Fibroblast of skin of scalp (primary cell): ENCODE results near the gene SLC15A3.

ENCODE experiments used
- DNase-seq: peaks from one replicate; pipeline ENCODE4 v3.0.0-alpha.2; 2013

SLC15A3 gene

GRCh38 chr11:60927600-60927999, 24.4 kb downstream of the SLC15A3 start:
- DNase-seq, result no peak

- DNase-seq, result no peak
Measured at GRCh38 chr11:60927061-60927592, 24.8 kb downstream of the SLC15A3 start.

DNA sequence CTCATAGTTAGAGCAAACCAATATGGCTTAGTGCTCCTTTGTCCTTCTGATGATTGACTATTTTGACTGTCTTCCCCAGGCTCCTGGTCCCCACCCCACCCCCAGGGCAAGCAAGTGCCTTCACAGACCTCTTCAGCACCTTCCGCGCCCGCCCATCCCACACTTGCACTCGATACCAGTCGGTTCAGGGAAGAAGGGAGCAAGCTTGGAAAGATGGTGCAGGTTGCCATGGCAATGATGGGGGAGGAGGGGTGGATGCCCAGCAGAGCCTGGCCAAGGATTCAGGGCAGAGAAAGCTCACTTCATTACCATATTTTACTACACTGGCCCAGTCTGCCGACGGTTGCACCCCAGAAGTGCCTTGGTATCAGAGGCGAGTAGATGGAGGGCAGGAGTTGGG, 25.5 kb downstream of the SLC15A3 start:
- DNase-seq, result no peak

- peak; percentile 34 for DNase-seq
Measured at GRCh38 chr11:60925868-60926267, 26.1 kb downstream of the SLC15A3 start.

DNA sequence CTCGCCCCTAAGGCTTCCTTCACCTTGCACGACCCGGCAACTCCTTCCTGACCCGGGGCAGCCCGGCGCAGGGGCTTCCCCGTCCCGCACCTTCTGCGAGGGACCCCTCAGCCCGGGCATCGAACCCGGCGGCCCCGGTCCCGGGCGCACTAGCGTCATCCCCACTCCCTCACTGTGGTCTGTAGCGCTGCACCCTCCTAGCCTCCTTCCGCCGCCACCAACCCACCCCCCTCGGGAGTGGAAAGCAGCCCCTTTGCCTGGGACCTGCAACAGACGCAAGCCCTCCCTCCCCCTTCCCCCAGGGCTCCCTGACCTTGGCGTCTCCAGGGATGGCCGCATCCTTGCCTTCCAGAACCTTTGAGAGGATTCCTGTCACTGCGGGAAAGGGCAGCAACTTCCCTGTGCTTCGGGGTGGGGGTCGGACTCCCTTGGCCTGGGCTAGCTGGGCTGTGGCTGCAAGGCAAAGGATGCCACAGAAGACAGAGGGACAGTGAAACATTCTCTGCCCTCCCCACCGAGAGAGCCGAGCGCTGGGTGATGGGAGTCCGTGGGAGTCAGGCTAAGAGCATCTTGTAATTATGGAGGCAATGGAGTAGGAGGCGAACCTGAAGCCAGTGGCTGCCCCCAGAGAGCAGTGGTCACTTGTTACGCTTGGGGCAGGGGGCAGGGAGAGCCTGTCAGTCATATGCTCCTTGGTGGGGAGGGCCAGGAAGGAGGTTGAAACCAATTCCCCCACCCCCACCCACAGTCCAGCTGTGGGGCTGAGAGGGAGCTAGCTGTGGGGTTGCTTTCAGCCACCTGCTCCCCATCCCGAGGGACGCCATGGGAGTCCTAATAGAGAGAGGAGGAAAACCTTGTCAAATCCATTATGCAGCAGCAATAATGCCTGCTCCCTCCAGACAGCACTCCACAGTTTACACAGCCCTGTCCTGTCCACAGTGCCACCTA, 26.8 kb downstream of the SLC15A3 start:
- DNase-seq, result no peak

DNA sequence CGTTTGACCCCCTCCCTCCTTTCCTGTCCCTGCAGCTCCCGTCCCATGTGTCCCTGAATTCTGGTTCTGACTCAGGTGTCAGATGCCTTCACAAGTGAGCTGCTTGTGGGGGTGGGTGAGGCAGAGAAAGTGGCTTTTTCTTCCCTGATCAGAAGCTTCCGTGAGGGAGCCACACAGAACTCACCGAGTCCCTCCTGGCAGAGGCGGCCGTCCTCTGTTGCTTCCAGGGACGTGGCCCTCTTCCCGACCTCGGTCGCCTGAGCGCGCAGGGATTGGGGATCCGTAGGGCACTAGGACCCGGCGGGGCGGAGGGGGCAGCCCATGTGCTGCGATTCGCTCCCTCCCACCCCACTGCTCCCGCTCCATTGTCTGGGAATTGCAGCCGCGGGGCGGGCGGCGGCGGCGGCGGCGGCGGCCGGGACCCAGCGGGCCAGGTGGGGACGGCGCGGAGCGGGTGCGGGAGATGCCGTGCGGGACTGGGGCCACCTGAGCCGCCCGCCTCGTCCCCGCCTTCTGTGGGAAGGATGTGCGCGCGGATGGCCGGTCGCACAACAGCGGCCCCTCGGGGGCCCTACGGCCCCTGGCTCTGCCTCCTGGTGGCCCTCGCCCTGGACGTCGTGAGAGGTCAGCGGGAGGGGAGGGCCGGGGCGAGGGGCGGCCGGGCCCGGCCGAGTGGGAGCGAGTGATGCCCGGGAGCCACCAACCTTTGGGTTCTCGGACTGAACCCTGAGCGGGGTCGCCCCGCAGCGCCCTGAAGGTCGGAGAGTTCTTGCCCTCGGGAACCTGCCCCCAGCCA, 27.7 kb downstream of the SLC15A3 start, which contains the start of gene TMEM132A:
TSS of gene TMEM132A (plus strand) at position 351 of the 796 bp plus-strand sequence. CDS start at position 525, 174 bp downstream.
- DNase-seq, result peak; percentile 73

DNA sequence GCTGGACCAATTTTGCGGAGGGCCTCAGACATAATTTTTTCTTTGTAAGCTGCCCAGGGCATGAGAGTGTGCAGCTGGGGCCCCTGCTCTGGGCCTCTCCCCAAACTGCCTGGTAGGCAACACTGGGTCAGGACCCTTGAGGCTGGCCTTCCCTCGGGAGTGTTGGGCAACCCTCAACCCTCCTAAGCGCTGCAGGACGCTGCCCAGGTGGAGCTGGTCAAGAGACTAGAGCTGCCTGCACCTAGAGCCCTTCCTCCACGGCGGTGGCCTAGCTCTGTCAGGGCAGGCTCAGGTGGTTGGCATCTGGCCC, 28.2 kb downstream of the SLC15A3 start:
- DNase-seq, result no peak

- DNase-seq, result no peak
Measured at GRCh38 chr11:60923326-60923725, 28.6 kb downstream of the SLC15A3 start.

DNA sequence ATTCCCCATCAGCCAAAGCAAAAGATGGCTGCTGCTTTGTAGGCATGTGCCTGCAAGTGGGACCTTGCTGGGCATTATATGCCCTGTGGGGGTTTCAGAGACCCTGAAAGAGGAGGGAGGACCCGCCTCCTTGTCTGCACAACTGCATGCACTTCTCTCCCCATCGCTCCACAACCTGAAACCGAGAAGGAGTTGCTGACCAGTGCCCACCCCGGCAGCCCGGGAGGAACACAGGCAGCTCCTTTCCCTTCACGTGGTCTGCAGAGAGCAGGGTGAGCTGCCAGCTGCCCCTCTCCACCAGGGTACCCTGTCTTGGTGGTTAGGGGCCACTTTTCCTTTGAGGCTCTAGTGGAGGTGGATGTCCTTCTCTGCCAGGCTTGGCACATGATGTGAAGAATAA, 29.1 kb downstream of the SLC15A3 start:
- DNase-seq, result no peak

DNA sequence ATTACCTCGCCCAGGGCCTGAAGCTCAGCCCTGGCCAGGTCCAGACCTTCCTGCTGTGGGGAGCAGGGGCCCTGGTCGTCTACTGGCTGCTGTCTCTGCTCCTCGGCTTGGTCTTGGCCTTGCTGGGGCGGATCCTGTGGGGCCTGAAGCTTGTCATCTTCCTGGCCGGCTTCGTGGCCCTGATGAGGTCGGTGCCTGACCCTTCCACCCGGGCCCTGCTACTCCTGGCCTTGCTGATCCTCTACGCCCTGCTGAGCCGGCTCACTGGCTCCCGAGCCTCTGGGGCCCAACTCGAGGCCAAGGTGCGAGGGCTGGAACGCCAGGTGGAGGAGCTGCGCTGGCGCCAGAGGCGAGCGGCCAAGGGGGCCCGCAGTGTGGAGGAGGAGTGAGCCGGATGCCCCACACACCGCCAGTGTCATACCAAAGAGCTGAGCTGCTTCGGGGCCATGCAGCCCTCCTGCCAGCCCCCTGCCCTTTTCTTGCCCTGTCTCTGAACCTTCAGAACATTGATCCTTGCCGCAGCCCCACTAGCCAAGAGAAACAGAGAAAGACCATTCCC, 30.1 kb downstream of the SLC15A3 start:
- no peak for DNase-seq

GRCh38 chr11:60921259-60921658, 30.7 kb downstream of the SLC15A3 start:
- no peak for DNase-seq

- no peak for DNase-seq
Measured at GRCh38 chr11:60919956-60920355, 32.0 kb downstream of the SLC15A3 start.

DNA sequence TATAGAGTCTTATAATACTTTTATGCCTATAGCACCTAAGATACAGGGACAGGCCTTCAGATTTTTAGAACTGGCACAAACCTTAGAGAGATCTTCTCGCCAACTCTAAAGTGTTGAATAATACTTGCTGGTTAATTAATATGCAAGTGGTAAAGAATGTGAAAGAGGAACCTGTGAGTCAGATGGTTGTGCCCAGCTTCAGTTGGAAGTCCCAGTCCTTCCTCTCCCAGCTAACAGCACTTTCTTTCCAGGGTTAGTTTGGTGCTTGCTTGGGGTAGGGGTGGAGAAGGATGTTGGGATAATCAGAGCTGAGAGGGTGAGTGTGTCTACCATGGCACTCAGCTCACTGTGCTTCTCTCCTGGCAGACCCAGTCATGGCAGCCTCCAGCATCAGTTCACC, 32.7 kb downstream of the SLC15A3 start:
- DNase-seq, result no peak

- DNase-seq, result peak; percentile 49
Measured at GRCh38 chr11:60918939-60919265, 33.1 kb downstream of the SLC15A3 start.

- DNase-seq, result no peak
Measured at GRCh38 chr11:60918251-60918938, 33.6 kb downstream of the SLC15A3 start.

GRCh38 chr11:60917267-60917666, 34.7 kb downstream of the SLC15A3 start:
- no peak for DNase-seq

DNA sequence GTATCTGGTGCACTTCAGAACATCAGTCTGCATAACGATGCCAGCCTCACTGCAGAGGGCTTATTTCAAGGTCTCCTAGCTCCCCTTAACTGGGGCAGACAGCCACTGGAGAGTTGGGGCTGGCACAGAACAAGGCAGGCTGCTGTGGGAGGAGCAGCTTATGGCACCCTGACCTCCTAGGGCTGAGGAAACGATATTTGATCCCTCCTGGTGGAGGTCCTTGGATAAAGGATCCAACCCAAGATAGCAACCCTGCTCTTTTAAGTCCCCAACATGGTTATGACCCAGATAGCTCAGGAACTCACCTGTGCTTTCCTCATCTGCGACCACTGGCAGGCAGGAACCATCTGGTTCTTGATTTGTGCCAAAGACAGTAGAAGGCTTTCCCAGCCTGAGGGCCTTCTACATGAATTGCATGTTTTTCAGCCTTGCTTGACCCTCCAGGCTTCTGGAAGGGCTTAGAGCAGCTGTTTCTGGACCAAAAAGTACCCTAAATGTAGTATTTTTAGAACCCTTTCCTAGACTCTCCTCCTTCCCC, 35.2 kb downstream of the SLC15A3 start:
- DNase-seq, result no peak

- peak; percentile 64 for DNase-seq
Measured at GRCh38 chr11:60915248-60915914, 36.6 kb downstream of the SLC15A3 start.

DNA sequence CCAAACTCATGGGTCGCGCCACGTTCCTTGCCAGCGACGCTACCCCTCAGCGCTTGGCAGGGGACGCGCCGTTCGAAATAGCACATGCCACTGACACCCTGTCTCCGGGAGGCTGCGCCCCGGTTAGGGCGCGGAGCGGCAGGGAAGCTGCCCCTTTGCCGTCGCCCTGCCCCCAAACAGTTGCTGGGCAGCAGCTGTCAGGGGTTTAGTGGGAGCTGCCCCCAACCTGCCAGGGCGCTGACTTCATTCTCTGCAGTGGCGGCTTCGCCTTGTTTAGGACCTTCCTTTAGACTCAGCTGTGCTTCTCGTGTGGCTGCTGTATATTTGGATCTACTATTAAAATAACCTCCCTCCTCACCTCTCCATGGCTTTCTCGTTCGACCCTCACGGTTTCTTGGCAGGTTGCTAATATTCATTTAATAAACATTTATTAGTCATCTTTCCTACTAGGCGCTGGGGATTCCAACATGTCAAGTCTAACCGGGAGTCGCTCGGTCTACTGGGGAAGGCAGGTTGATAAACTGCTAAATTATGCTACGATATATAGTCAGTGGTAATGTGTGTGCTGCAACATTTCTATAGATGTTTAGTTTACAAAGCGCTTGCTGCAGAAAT, 37.2 kb downstream of the SLC15A3 start:
- no peak for DNase-seq

- DNase-seq, result peak; percentile 90
Measured at GRCh38 chr11:60913793-60914632, 38.0 kb downstream of the SLC15A3 start, which contains the start of gene TMEM109. Gene TMEM109 (plus strand): TSS chr11:60914158. CDS start chr11:60919694, 5,536 bp downstream.
